Breast epithelium (tissue), 3 donors: ENCODE data around the gene BCL3.

Experiments used
- CTCF ChIP-seq, 3 donors: fragments of 450-650 bp; IDR thresholded peaks; one replicate each; pipeline ENCODE4 v1.5.1; 2016 to 2017; ENCODE audit warnings: antibody characterized with exemption in 3 of 3, mild to moderate bottlenecking in 3 of 3, moderate library complexity in 3 of 3
- POLR2A ChIP-seq: fragments of 450-650 bp; IDR thresholded peaks from one replicate; pipeline ENCODE4 v1.6.1; 2016; ENCODE audit warnings: antibody characterized with exemption, mild to moderate bottlenecking, moderate library complexity
- POLR2AphosphoS5 ChIP-seq, 3 donors: sonication (generic); formaldehyde crosslinking; IDR thresholded peaks; one replicate each; pipeline ENCODE4 v1.6.1; 2017; ENCODE audit warnings: antibody characterized with exemption in 3 of 3

GRCh38 chr19:44776402-44777096 lies 28.0 kb downstream of the BCL3 start:
- TF ChIP-seq POLR2AphosphoS5 (IDR thresholded peaks at IDR 0.05) (no peak), CTCF (IDR thresholded peaks at IDR 0.05) (no peak), POLR2A (no peak)
